WTC11 (cell line): ENCODE data around the gene WNT11. TPM values are rescaled to one million over a fixed set of nuclear protein-coding genes. Genes with fewer than 3 reads are reported as not detected.

Experiments
- ATAC-seq: fragments of 200-7000 bp; cut with Tn5 transposase; 2 replicates; pipeline ENCODE4 v1.10.0; 2021; ENCODE audit warnings: mild to moderate bottlenecking, moderate library complexity
- CTCF ChIA-PET: fragments of 300-600 bp; sonication (Branson Sonifier 250); formaldehyde crosslinking; loops from one replicate; lab custom pipeline; 2021; ENCODE audit warnings: antibody characterized with exemption; lab: Charles Lee
- POLR2A ChIA-PET: fragments of 350-600 bp; sonication (Branson Sonifier 250); formaldehyde crosslinking; loops from one replicate; lab custom pipeline; 2021; ENCODE audit warnings: antibody characterized with exemption; lab: Charles Lee
- DNase-seq: peaks from one replicate; pipeline ENCODE4 v3.0.0; 2021; ENCODE audit warnings: low spot score
- H3K27ac Mint-ChIP-seq: 2 replicates; pipeline ENCODE4 v1.8.0; 2021; ENCODE audit warnings: mixed read lengths
- H3K27me3 Mint-ChIP-seq: 2 replicates; pipeline ENCODE4 v1.8.0; 2021; ENCODE audit warnings: low read depth, mild to moderate bottlenecking, moderate library complexity, mixed read lengths
- H3K36me3 Mint-ChIP-seq: 2 replicates; pipeline ENCODE4 v1.8.0; 2021; ENCODE audit warnings: mixed read lengths
- H3K4me1 Mint-ChIP-seq: 2 replicates; pipeline ENCODE4 v1.8.0; 2022; ENCODE audit warnings: mixed read lengths
- H3K4me3 Mint-ChIP-seq: 2 replicates; pipeline ENCODE4 v1.8.0; 2021; ENCODE audit warnings: mild to moderate bottlenecking, moderate library complexity, mixed read lengths
- H3K9me3 Mint-ChIP-seq: 2 replicates; pipeline ENCODE4 v1.8.0; 2021; ENCODE audit warnings: mixed read lengths
- ATF1 ChIP-seq: sonication (generic); formaldehyde crosslinking; IDR thresholded peaks from 2 replicates; pipeline ENCODE4 v1.8.1; 2023; ENCODE audit warnings: mild to moderate bottlenecking, moderate library complexity, missing genetic modification reagents
- CREM ChIP-seq: sonication (generic); formaldehyde crosslinking; IDR thresholded peaks from 2 replicates; pipeline ENCODE4 v1.8.1; 2022; ENCODE audit warnings: mild to moderate bottlenecking, missing genetic modification reagents, moderate library complexity
- EMX1 ChIP-seq: fragments of 250-450 bp; sonication (Bioruptor Pico); IDR thresholded peaks from 2 replicates; pipeline ENCODE4 v1.8.0; 2021; ENCODE audit warnings: mild to moderate bottlenecking
- ETV6 ChIP-seq: sonication (generic); formaldehyde crosslinking; IDR thresholded peaks from 2 replicates; pipeline ENCODE4 v1.8.1; 2022; ENCODE audit warnings: mild to moderate bottlenecking, missing genetic modification reagents
- FOXJ3 ChIP-seq: sonication (generic); formaldehyde crosslinking; IDR thresholded peaks from 2 replicates; pipeline ENCODE4 v1.9.0; 2021; ENCODE audit warnings: missing genetic modification reagents, mild to moderate bottlenecking, borderline replicate concordance
- FOXP4 ChIP-seq: sonication (generic); formaldehyde crosslinking; IDR thresholded peaks from 2 replicates; pipeline ENCODE4 v1.8.0; 2022; ENCODE audit warnings: mild to moderate bottlenecking, missing genetic modification reagents
- MAX ChIP-seq: sonication (generic); formaldehyde crosslinking; IDR thresholded peaks from 2 replicates; pipeline ENCODE4 v1.8.0; 2022; ENCODE audit warnings: mild to moderate bottlenecking, missing genetic modification reagents
- MXD4 ChIP-seq: fragments of 250-450 bp; sonication (Bioruptor Pico); IDR thresholded peaks from 2 replicates; pipeline ENCODE4 v1.8.0; 2021; ENCODE audit warnings: mild to moderate bottlenecking, moderate library complexity, borderline replicate concordance
- NFATC4 ChIP-seq: fragments of 250-450 bp; sonication (Bioruptor Pico); IDR thresholded peaks from 2 replicates; pipeline ENCODE4 v1.9.0; 2021; ENCODE audit warnings: mild to moderate bottlenecking
- OVOL2 ChIP-seq: fragments of 250-450 bp; sonication (Bioruptor Pico); IDR thresholded peaks from 2 replicates; pipeline ENCODE4 v1.9.0; 2021; ENCODE audit warnings: mild to moderate bottlenecking, borderline replicate concordance
- RELA ChIP-seq: sonication (generic); formaldehyde crosslinking; IDR thresholded peaks from 2 replicates; pipeline ENCODE4 v1.8.1; 2022; ENCODE audit warnings: missing genetic modification reagents, mild to moderate bottlenecking, borderline replicate concordance
- SOX15 ChIP-seq: fragments of 250-450 bp; sonication (Bioruptor Pico); IDR thresholded peaks from 2 replicates; pipeline ENCODE4 v1.9.0; 2021; ENCODE audit warnings: mild to moderate bottlenecking
- TEAD1 ChIP-seq: sonication (generic); formaldehyde crosslinking; IDR thresholded peaks from 2 replicates; pipeline ENCODE4 v1.8.0; 2022; ENCODE audit warnings: mild to moderate bottlenecking, missing genetic modification reagents
- TP53 ChIP-seq: sonication (generic); formaldehyde crosslinking; IDR thresholded peaks from 2 replicates; pipeline ENCODE4 v1.8.1; 2023; ENCODE audit warnings: mild to moderate bottlenecking, missing genetic modification reagents
- USF2 ChIP-seq: sonication (generic); formaldehyde crosslinking; IDR thresholded peaks from 2 replicates; pipeline ENCODE4 v1.8.1; 2023; ENCODE audit warnings: mild to moderate bottlenecking, missing genetic modification reagents, moderate library complexity
- ZMAT4 ChIP-seq: fragments of 250-450 bp; sonication (Bioruptor Pico); IDR thresholded peaks from 2 replicates; pipeline ENCODE4 v1.9.0; 2021; ENCODE audit warnings: mild to moderate bottlenecking
- ZNF121 ChIP-seq: sonication (generic); formaldehyde crosslinking; IDR thresholded peaks from 2 replicates; pipeline ENCODE4 v1.8.0; 2023; ENCODE audit warnings: missing genetic modification reagents
- ZNF219 ChIP-seq: sonication (generic); formaldehyde crosslinking; IDR thresholded peaks from 2 replicates; pipeline ENCODE4 v1.8.0; 2023; ENCODE audit warnings: missing genetic modification reagents, mild to moderate bottlenecking, borderline replicate concordance
- ZNF263 ChIP-seq: sonication (generic); formaldehyde crosslinking; IDR thresholded peaks from 2 replicates; pipeline ENCODE4 v1.8.1; 2022; ENCODE audit warnings: low read depth, mild to moderate bottlenecking, moderate library complexity, missing genetic modification reagents
- ZNF317 ChIP-seq: sonication (generic); formaldehyde crosslinking; IDR thresholded peaks from 2 replicates; pipeline ENCODE4 v1.8.1; 2023; ENCODE audit warnings: low read depth, mild to moderate bottlenecking, moderate library complexity, missing genetic modification reagents, borderline replicate concordance
- ZNF416 ChIP-seq: fragments of 250-450 bp; sonication (Bioruptor Pico); IDR thresholded peaks from 2 replicates; pipeline ENCODE4 v1.9.0; 2021; ENCODE audit warnings: mild to moderate bottlenecking, inconsistent platforms
- ZNF512 ChIP-seq: sonication (generic); formaldehyde crosslinking; IDR thresholded peaks from 2 replicates; pipeline ENCODE4 v1.8.1; 2022; ENCODE audit warnings: missing genetic modification reagents, borderline replicate concordance
- total RNA-seq: library from RNA; stranded (reverse); gene quantifications from 3 replicates; pipeline ENCODE4 v1.2.3, GENCODE V29; 2021

The WNT11 gene
- total RNA-seq, 1 experiment from 2014 or later, result 0.79 TPM

GRCh38 chr11:76237914-76238313 lies 31.6 kb upstream of the WNT11 start (continued):
- no peak for TF ChIP-seq FOXJ3 (CRISPR knock-in tag)
- TF ChIP-seq ZNF219 (CRISPR knock-in tag), result no peak
- no peak for TF ChIP-seq ATF1
- no peak for TF ChIP-seq TP53 (CRISPR knock-in tag)
- no peak for TF ChIP-seq TEAD1
- no peak for TF ChIP-seq OVOL2
- TF ChIP-seq ZMAT4 (CRISPR knock-in tag), result no peak
- no peak for TF ChIP-seq ZNF317 (CRISPR knock-in tag)
- TF ChIP-seq CREM (CRISPR knock-in tag), result no peak
- no peak for TF ChIP-seq ZNF512 (CRISPR knock-in tag)
- no peak for TF ChIP-seq RELA (CRISPR knock-in tag)
- TF ChIP-seq, all 79 proteins: peak for 0

GRCh38 chr11:76237000-76237649 lies 30.8 kb upstream of the WNT11 start:
- ATAC-seq (no peak), DNase-seq (no peak)
- peak overlapping the region; percentile 99 for H3K4me3 Mint-ChIP-seq
- H3K36me3 Mint-ChIP-seq, result no peaks in the 10 kb centered on the region
- ChIA-PET CTCF (interaction anchor here (0.9 to 4.8 kb wide), 3 partner anchors 25 to 82 kb away, joined by 3 to 111 read pairs (median 9); no protein-coding TSS in a partner anchor), POLR2A (no interaction called here)
- H3K27ac Mint-ChIP-seq, result no peak overlapping the region
- H3K27me3 Mint-ChIP-seq, result peaks cover 11% of the 10 kb centered on the region
- no peaks in the 10 kb centered on the region for H3K9me3 Mint-ChIP-seq
- peaks cover 13% of the 10 kb centered on the region for H3K4me1 Mint-ChIP-seq
- TF ChIP-seq ZNF263 (CRISPR knock-in tag) (no peak), MXD4 (CRISPR knock-in tag) (no peak), EMX1 (CRISPR knock-in tag) (no peak), FOXP4 (no peak), USF2 (CRISPR knock-in tag) (no peak), ETV6 (CRISPR knock-in tag) (no peak), ZNF416 (CRISPR knock-in tag) (no peak), NFATC4 (CRISPR knock-in tag) (no peak), SOX15 (no peak), MAX (no peak), ZNF121 (CRISPR knock-in tag) (no peak), ZMAT4 (CRISPR knock-in tag) (no peak)
